Activated naive CD8-positive, alpha-beta T cell (primary cell): Measurements from ENCODE around the gene C1orf159.
"Not testable (repeated sequence)": the region's sequence is repeated elsewhere in the genome, so short reads cannot be mapped to it uniquely, and the experiment has no call there.

Experiments
- H3K27ac Mint-ChIP-seq: one replicate; pipeline ENCODE4 v1.8.0; 2021; ENCODE audit warnings: mixed read lengths
- H3K27me3 Mint-ChIP-seq: one replicate; pipeline ENCODE4 v1.8.0; 2021; ENCODE audit warnings: mixed read lengths
- H3K36me3 Mint-ChIP-seq: one replicate; pipeline ENCODE4 v1.8.0; 2021; ENCODE audit warnings: mixed read lengths
- H3K4me1 Mint-ChIP-seq: one replicate; pipeline ENCODE4 v1.8.0; 2021; ENCODE audit warnings: low read depth, mixed read lengths
- H3K4me3 Mint-ChIP-seq: one replicate; pipeline ENCODE4 v1.8.0; 2021; ENCODE audit warnings: mild to moderate bottlenecking, mixed read lengths
- H3K9me3 Mint-ChIP-seq: one replicate; pipeline ENCODE4 v1.8.0; 2021; ENCODE audit warnings: low read depth, mixed read lengths

C1orf159 gene

GRCh38 chr1:1059494-1060280 is 56.2 kb downstream of the C1orf159 start:
- Mint-ChIP-seq H3K4me1 (peaks cover 28% of the 10 kb centered on the region), H3K4me3 (peak overlapping the region; percentile 84), H3K27me3 (peaks cover 3% of the 10 kb centered on the region), H3K27ac (no peak overlapping the region), H3K36me3 (no peaks in the 10 kb centered on the region), H3K9me3 (no peaks in the 10 kb centered on the region)

- peak overlapping the region; percentile 79 for H3K4me3 Mint-ChIP-seq
- H3K27me3 Mint-ChIP-seq = peaks cover 3% of the 10 kb centered on the region
- H3K27ac Mint-ChIP-seq = no peak overlapping the region
- H3K9me3 Mint-ChIP-seq = no peaks in the 10 kb centered on the region
- H3K36me3 Mint-ChIP-seq = no peaks in the 10 kb centered on the region
- H3K4me1 Mint-ChIP-seq = peaks cover 25% of the 10 kb centered on the region
Observed at GRCh38 chr1:1058921-1059493, 56.9 kb downstream of the C1orf159 start.

GRCh38 chr1:1058088-1058905 is 57.6 kb downstream of the C1orf159 start:
- Mint-ChIP-seq H3K27me3 (peaks cover 3% of the 10 kb centered on the region), H3K4me3 (peak overlapping the region; percentile 79), H3K27ac (no peak overlapping the region), H3K36me3 (no peaks in the 10 kb centered on the region), H3K9me3 (no peaks in the 10 kb centered on the region), H3K4me1 (peaks cover 23% of the 10 kb centered on the region)

- peak overlapping the region; percentile 68 for H3K4me3 Mint-ChIP-seq
Observed at GRCh38 chr1:1057769-1058087, 58.2 kb downstream of the C1orf159 start.

GRCh38 chr1:1055841-1056736 is 59.8 kb downstream of the C1orf159 start:
- Mint-ChIP-seq H3K36me3 (no peaks in the 10 kb centered on the region), H3K27ac (no peak overlapping the region), H3K9me3 (no peaks in the 10 kb centered on the region), H3K27me3 (peaks cover 3% of the 10 kb centered on the region), H3K4me3 (no peak overlapping the region), H3K4me1 (peaks cover 13% of the 10 kb centered on the region)

More at GRCh38 chr1:1057769-1058087, 58.2 kb downstream of the C1orf159 start:
- H3K9me3 Mint-ChIP-seq, H3K27me3 Mint-ChIP-seq, H3K27ac Mint-ChIP-seq, H3K36me3 Mint-ChIP-seq: not testable (repeated sequence)
- H3K4me1 Mint-ChIP-seq = peaks cover 19% of the 10 kb centered on the region

- H3K36me3 Mint-ChIP-seq = no peaks in the 10 kb centered on the region
- H3K4me1 Mint-ChIP-seq = peaks cover 6% of the 10 kb centered on the region
- H3K4me3 Mint-ChIP-seq = no peak overlapping the region
- no peak overlapping the region for H3K27ac Mint-ChIP-seq
- H3K27me3 Mint-ChIP-seq = no peaks in the 10 kb centered on the region
- no peaks in the 10 kb centered on the region for H3K9me3 Mint-ChIP-seq
Observed at GRCh38 chr1:1054971-1055370, 60.9 kb downstream of the C1orf159 start.

- Mint-ChIP-seq H3K9me3 (no peaks in the 10 kb centered on the region), H3K36me3 (no peaks in the 10 kb centered on the region), H3K27ac (no peak overlapping the region), H3K27me3 (no peaks in the 10 kb centered on the region), H3K4me3 (no peak overlapping the region), H3K4me1 (peaks cover 6% of the 10 kb centered on the region)
Observed at GRCh38 chr1:1054099-1054700, 61.7 kb downstream of the C1orf159 start.

GRCh38 chr1:1053682-1054081 is 62.2 kb downstream of the C1orf159 start:
- Mint-ChIP-seq H3K27ac (no peak overlapping the region), H3K27me3 (no peaks in the 10 kb centered on the region)

GRCh38 chr1:1053022-1053421 is 62.9 kb downstream of the C1orf159 start:
- no peaks in the 10 kb centered on the region for H3K4me1 Mint-ChIP-seq
- no peaks in the 10 kb centered on the region for H3K9me3 Mint-ChIP-seq
- no peak overlapping the region for H3K27ac Mint-ChIP-seq
- H3K27me3 Mint-ChIP-seq = no peaks in the 10 kb centered on the region
- no peaks in the 10 kb centered on the region for H3K36me3 Mint-ChIP-seq
- H3K4me3 Mint-ChIP-seq = no peak overlapping the region

More at GRCh38 chr1:1053682-1054081, 62.2 kb downstream of the C1orf159 start:
- Mint-ChIP-seq H3K4me3 (no peak overlapping the region), H3K4me1 (peaks cover 3% of the 10 kb centered on the region), H3K9me3 (no peaks in the 10 kb centered on the region), H3K36me3 (no peaks in the 10 kb centered on the region)

- Mint-ChIP-seq H3K36me3 (no peaks in the 10 kb centered on the region), H3K9me3 (no peaks in the 10 kb centered on the region)
Observed at GRCh38 chr1:1052003-1052840, 63.7 kb downstream of the C1orf159 start.

GRCh38 chr1:1051127-1051810 is 64.6 kb downstream of the C1orf159 start:
- H3K36me3 Mint-ChIP-seq = no peaks in the 10 kb centered on the region
- H3K27me3 Mint-ChIP-seq = no peaks in the 10 kb centered on the region

More at GRCh38 chr1:1052003-1052840, 63.7 kb downstream of the C1orf159 start:
- H3K27ac Mint-ChIP-seq = no peak overlapping the region
- no peaks in the 10 kb centered on the region for H3K27me3 Mint-ChIP-seq
- H3K4me3 Mint-ChIP-seq = no peak overlapping the region
- no peaks in the 10 kb centered on the region for H3K4me1 Mint-ChIP-seq

GRCh38 chr1:1050577-1051052 is 65.3 kb downstream of the C1orf159 start:
- Mint-ChIP-seq H3K27me3 (no peaks in the 10 kb centered on the region), H3K27ac (no peak overlapping the region), H3K36me3 (no peaks in the 10 kb centered on the region), H3K9me3 (no peaks in the 10 kb centered on the region), H3K4me3 (no peak overlapping the region), H3K4me1 (no peaks in the 10 kb centered on the region)

More at GRCh38 chr1:1051127-1051810, 64.6 kb downstream of the C1orf159 start:
- Mint-ChIP-seq H3K4me3 (no peak overlapping the region), H3K9me3 (no peaks in the 10 kb centered on the region), H3K27ac (no peak overlapping the region), H3K4me1 (no peaks in the 10 kb centered on the region)
